Neutrophil (primary cell): Measurements from ENCODE around the gene COL25A1.

Experiments
- H3K27ac ChIP-seq: fragments of 200-600 bp; sonication (generic); 2 replicates; pipeline ENCODE4 v1.5.1; 2016; ENCODE audit warnings: mild to moderate bottlenecking, moderate library complexity
- H3K27me3 ChIP-seq: fragments of 200-600 bp; sonication (generic); 2 replicates; pipeline ENCODE4 v1.6.0; 2016; ENCODE audit warnings: mild to moderate bottlenecking
- H3K36me3 ChIP-seq: fragments of 200-600 bp; sonication (generic); 2 replicates; pipeline ENCODE4 v1.5.1; 2017
- H3K4me1 ChIP-seq, 2 experiments: fragments of 200-600 bp in 1 of 2; sonication (generic) in 1 of 2; 1 replicate in 1 of 2; 2 replicates in 1 of 2; pipeline versions ENCODE4 v1.5.1 to v1.6.1; 2013 to 2016; ENCODE audit warnings: low read depth in 1 of 2, low read length in 1 of 2, mild to moderate bottlenecking in 1 of 2, moderate library complexity in 1 of 2; ENCODE audit not compliant: control insufficient read depth in 1 of 2, insufficient read depth in 1 of 2
- H3K4me3 ChIP-seq, 2 experiments: fragments of 200-600 bp in 1 of 2; sonication (generic) in 1 of 2; 1 replicate in 1 of 2; 2 replicates in 1 of 2; pipeline ENCODE4 v1.5.1; 2013 to 2016; ENCODE audit warnings: low read depth in 1 of 2, low read length in 1 of 2, mild to moderate bottlenecking in 1 of 2, moderate library complexity in 1 of 2
- H3K9me3 ChIP-seq: fragments of 200-600 bp; sonication (generic); 2 replicates; pipeline ENCODE4 v1.5.1; 2016
- CTCF ChIP-seq: fragments of 200-600 bp; sonication (generic); IDR thresholded peaks from 2 replicates; pipeline ENCODE4 v1.5.1; 2016; ENCODE audit warnings: antibody characterized with exemption

Gene COL25A1

GRCh38 chr4:108963910-108964309 is 338.5 kb downstream of the COL25A1 start:
- no peak for TF ChIP-seq CTCF
- H3K27ac ChIP-seq, result no peak overlapping the region
- no peak overlapping the region for H3K4me3 ChIP-seq
- no peaks in the 10 kb centered on the region for H3K36me3 ChIP-seq
- no peaks in the 10 kb centered on the region for H3K9me3 ChIP-seq
- H3K4me1 ChIP-seq, result no peaks in the 10 kb centered on the region
- no peaks in the 10 kb centered on the region for H3K27me3 ChIP-seq

- Histone ChIP-seq H3K27ac (no peak overlapping the region), H3K9me3 (no peaks in the 10 kb centered on the region), H3K27me3 (no peaks in the 10 kb centered on the region), H3K36me3 (no peaks in the 10 kb centered on the region), H3K4me3 (no peak overlapping the region), H3K4me1 (no peaks in the 10 kb centered on the region)
- TF ChIP-seq CTCF, result no peak
Observed at GRCh38 chr4:108959491-108959890, 343.0 kb downstream of the COL25A1 start.

GRCh38 chr4:108954880-108955279 is 347.6 kb downstream of the COL25A1 start:
- H3K9me3 ChIP-seq, result no peaks in the 10 kb centered on the region
- H3K4me1 ChIP-seq, result no peaks in the 10 kb centered on the region
- H3K36me3 ChIP-seq, result no peaks in the 10 kb centered on the region
- no peaks in the 10 kb centered on the region for H3K27me3 ChIP-seq
- H3K4me3 ChIP-seq, result no peak overlapping the region
- TF ChIP-seq CTCF, result no peak
- H3K27ac ChIP-seq, result no peak overlapping the region

GRCh38 chr4:108953941-108954340 is 348.5 kb downstream of the COL25A1 start:
- Histone ChIP-seq H3K36me3 (no peaks in the 10 kb centered on the region), H3K9me3 (no peaks in the 10 kb centered on the region), H3K27ac (no peak overlapping the region), H3K4me3 (no peak overlapping the region), H3K4me1 (no peaks in the 10 kb centered on the region), H3K27me3 (no peaks in the 10 kb centered on the region)
- TF ChIP-seq CTCF, result no peak

GRCh38 chr4:108950158-108950915 is 352.1 kb downstream of the COL25A1 start:
- no peak for TF ChIP-seq CTCF

More at GRCh38 chr4:108950158-108950915, 352.1 kb downstream of the COL25A1 start:
- Histone ChIP-seq H3K4me3 (no peak overlapping the region), H3K27me3 (no peaks in the 10 kb centered on the region), H3K36me3 (no peaks in the 10 kb centered on the region), H3K9me3 (no peaks in the 10 kb centered on the region), H3K4me1 (no peaks in the 10 kb centered on the region), H3K27ac (no peak overlapping the region)
